ENCODE results near the gene PRKCI.

The PRKCI gene

DNA sequence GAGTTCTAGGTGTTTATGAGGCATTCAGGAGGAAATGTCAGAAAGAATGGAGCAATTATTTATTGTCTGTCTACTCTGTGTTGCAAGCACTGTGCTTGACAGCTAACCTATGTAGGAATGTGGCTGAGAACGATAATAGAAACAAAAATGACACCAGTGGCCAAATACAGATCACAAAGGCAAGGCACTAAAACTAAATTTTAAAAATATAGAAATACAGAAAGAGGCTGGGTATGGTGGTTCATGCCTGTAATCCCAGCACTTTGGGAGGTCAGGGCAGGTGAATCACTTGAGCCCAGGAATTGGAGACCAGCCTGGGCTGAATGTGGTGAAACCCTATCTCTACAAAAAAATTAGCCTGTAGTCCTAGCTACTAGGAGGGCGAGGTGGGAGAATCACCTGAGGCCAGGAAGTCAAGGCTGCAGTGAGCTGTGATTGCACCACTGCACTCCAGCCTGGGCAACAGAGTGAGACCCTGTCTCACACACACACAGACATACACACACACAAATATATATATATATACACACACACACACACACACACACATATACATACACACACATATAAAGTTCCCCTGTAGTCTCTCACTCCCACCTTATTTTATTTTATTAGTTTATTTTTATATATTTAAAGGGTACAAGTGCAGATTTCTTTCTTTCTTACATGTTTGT, 6.0 kb downstream of the PRKCI start:
- H3K27ac ChIP-seq: no peak overlapping the region
- no peak overlapping the region for H3K4me3 ChIP-seq (ENCODE audit: low read depth, low read length)

DNA sequence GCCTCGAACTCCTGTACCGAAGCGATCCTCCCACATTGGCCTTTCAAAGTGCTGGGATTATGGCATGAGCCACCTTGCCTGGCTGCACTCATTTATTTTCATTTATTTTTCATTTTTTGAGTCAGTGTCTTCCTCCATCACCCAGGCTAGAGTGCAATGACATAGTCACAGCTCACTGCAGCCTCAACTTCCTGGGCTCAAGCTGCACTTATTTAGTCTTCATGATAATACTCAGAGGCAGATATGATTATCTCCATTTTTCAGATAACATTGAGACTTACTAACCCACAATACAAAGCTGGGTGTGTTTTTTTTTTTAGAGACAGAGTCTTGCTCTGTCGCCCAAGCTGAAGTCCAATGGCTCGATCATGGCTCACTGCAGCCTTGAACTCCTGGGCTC, 10.0 kb downstream of the PRKCI start:
- peak; percentile 44 for DNase-seq
- no peak for TF ChIP-seq CTCF (IDR thresholded peaks at IDR 0.05; ENCODE audit: low read depth, low read length, missing control alignments)
- Histone ChIP-seq H3K27ac (no peak overlapping the region), H3K4me3 (ENCODE audit: low read depth, low read length) (no peak overlapping the region), H3K36me3 (replicated peaks) (peaks cover 2% of the 10 kb centered on the region), H3K27me3 (replicated peaks) (no peaks in the 10 kb centered on the region)
- in situ Hi-C loops (cut with HindIII; ENCODE audit: low pct_ligation_motif_present, low sequenced_read_pairs): no loop called here

More for the DNA sequence above, 6.0 kb downstream of the PRKCI start:
- in situ Hi-C loops (cut with HindIII; ENCODE audit: low pct_ligation_motif_present, low sequenced_read_pairs): no loop called here
- DNase-seq: peak; percentile 20
- no peaks in the 10 kb centered on the region for H3K36me3 ChIP-seq (replicated peaks)
- TF ChIP-seq CTCF (IDR thresholded peaks at IDR 0.05; ENCODE audit: low read depth, low read length, missing control alignments): no peak
- no peaks in the 10 kb centered on the region for H3K27me3 ChIP-seq (replicated peaks)

DNA sequence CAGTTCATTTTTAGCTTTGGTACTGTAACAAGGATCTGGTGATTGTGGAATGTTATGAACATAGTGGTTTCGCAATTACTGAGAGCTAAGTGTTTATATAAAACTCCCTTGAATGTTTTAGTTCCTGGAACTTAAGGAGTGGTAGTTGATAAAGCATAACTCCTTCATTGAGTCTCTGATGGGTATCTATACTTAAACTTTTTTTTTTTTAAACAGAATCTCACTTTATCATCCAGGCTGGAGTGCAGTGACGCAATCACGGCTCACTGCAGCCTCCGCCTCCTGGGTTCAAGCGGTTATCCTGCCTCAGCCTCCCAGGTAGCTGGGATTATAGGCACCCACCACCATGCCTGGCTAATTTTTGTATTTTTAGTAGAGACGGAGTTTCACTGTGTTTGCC, 11.3 kb downstream of the PRKCI start:
- in situ Hi-C loops (cut with HindIII; ENCODE audit: low pct_ligation_motif_present, low sequenced_read_pairs): no loop called here
- H3K27ac ChIP-seq: peak overlapping the region; percentile 41
- H3K4me3 ChIP-seq (ENCODE audit: low read depth, low read length): no peak overlapping the region
- H3K27me3 ChIP-seq (replicated peaks): no peaks in the 10 kb centered on the region
- TF ChIP-seq CTCF (IDR thresholded peaks at IDR 0.05; ENCODE audit: low read depth, low read length, missing control alignments): no peak
- H3K36me3 ChIP-seq (replicated peaks): peaks cover 3% of the 10 kb centered on the region
- DNase-seq: peak; percentile 28

GRCh38 chr3:170240142-170240541, 17.9 kb downstream of the PRKCI start:
- Histone ChIP-seq H3K4me3 (ENCODE audit: low read depth, low read length) (no peak overlapping the region), H3K36me3 (replicated peaks) (peaks cover 5% of the 10 kb centered on the region), H3K27me3 (replicated peaks) (no peaks in the 10 kb centered on the region), H3K27ac (no peak overlapping the region)
- in situ Hi-C loops (cut with HindIII; ENCODE audit: low pct_ligation_motif_present, low sequenced_read_pairs): no loop called here
- no peak for TF ChIP-seq CTCF (IDR thresholded peaks at IDR 0.05; ENCODE audit: low read depth, low read length, missing control alignments)
- no peak for DNase-seq

GRCh38 chr3:170240671-170241070, 18.4 kb downstream of the PRKCI start:
- Histone ChIP-seq H3K4me3 (ENCODE audit: low read depth, low read length) (no peak overlapping the region), H3K36me3 (replicated peaks) (peaks cover 5% of the 10 kb centered on the region), H3K27ac (no peak overlapping the region), H3K27me3 (replicated peaks) (no peaks in the 10 kb centered on the region)
- no peak for TF ChIP-seq CTCF (IDR thresholded peaks at IDR 0.05; ENCODE audit: low read depth, low read length, missing control alignments)
- in situ Hi-C loops (cut with HindIII; ENCODE audit: low pct_ligation_motif_present, low sequenced_read_pairs): no loop called here
- DNase-seq: no peak

DNA sequence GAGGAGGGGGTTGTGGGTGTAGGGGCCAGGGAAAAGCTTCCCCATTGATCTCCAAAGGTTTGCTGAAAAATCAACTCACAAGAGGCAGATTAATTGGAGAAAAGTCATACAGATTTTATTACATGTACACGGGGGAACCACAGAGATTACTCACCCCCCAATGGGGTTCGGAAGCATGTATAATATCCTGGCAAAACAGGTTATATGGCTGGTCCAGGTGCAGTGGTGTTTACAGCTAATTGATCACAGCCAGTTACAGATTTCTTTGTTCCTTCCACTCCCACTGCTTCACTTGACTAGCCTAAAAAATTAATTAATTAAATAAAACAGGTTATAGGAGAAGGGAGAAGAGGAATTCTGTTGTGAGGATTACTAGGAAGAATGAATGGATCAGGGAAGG, 22.4 kb downstream of the PRKCI start:
- H3K27ac ChIP-seq: no peak overlapping the region
- no peaks in the 10 kb centered on the region for H3K27me3 ChIP-seq (replicated peaks)
- no peak for DNase-seq
- H3K4me3 ChIP-seq (ENCODE audit: low read depth, low read length): no peak overlapping the region
- in situ Hi-C loops (cut with HindIII; ENCODE audit: low pct_ligation_motif_present, low sequenced_read_pairs): no loop called here
- TF ChIP-seq CTCF (IDR thresholded peaks at IDR 0.05; ENCODE audit: low read depth, low read length, missing control alignments): no peak
- peaks cover 2% of the 10 kb centered on the region for H3K36me3 ChIP-seq (replicated peaks)

Data from brain microvascular endothelial cell (primary cell).